ENCODE results near the gene TCF4.

Gene TCF4

DNA sequence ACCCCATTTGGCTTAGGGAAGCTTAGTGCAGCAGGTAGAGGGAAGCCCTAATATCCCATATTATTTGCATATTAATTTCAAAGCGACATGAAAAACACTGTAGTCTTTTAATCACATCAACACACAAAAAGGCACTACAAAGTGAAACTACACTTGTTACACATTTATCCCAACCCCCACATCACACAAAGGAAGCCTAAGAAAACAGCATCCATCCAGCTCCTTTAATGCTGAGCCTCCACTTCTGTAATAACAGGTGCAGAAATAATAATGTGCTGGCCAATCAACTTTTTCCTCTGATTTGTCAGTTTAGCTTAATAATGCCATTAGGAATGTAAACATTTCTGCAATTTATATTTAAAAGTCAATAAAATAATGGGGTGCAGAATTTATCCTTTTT is 274.0 kb downstream of the TCF4 start:
- TF ChIP-seq, protein P1, sequence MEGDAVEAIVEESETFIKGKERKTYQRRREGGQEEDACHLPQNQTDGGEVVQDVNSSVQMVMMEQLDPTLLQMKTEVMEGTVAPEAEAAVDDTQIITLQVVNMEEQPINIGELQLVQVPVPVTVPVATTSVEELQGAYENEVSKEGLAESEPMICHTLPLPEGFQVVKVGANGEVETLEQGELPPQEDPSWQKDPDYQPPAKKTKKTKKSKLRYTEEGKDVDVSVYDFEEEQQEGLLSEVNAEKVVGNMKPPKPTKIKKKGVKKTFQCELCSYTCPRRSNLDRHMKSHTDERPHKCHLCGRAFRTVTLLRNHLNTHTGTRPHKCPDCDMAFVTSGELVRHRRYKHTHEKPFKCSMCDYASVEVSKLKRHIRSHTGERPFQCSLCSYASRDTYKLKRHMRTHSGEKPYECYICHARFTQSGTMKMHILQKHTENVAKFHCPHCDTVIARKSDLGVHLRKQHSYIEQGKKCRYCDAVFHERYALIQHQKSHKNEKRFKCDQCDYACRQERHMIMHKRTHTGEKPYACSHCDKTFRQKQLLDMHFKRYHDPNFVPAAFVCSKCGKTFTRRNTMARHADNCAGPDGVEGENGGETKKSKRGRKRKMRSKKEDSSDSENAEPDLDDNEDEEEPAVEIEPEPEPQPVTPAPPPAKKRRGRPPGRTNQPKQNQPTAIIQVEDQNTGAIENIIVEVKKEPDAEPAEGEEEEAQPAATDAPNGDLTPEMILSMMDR (conservative IDR thresholded peaks at IDR 0.05; ENCODE audit: low read depth, low read length), result no peak

DNA sequence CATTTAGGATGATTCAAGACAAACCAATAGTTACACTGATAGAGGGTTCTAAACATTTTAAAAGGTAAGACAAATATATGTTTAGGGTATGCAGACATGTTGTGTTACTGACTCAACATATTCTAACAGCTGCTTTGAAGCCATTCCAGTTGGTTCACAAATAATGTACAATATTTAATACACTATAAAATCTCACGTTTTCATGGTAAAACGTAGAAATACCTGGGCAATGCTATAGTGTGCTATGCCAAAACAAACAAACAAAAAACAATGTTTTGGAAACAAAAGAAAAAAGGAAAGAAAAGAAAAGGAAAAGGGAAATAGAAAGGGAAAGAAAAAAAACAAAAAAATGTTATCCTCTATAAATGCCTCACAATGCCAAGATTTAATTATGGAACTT is 277.1 kb downstream of the TCF4 start:
- H3K4me3 ChIP-seq (ENCODE audit: low read length), result no peak overlapping the region
- no peak for DNase-seq (ENCODE audit: low read depth)
- TF ChIP-seq, protein P1 (conservative IDR thresholded peaks at IDR 0.05; ENCODE audit: low read depth, low read length), result no peak

More for the DNA sequence above, 274.0 kb downstream of the TCF4 start:
- H3K4me3 ChIP-seq (ENCODE audit: low read length), result no peak overlapping the region
- no peak for DNase-seq (ENCODE audit: low read depth)

DNA sequence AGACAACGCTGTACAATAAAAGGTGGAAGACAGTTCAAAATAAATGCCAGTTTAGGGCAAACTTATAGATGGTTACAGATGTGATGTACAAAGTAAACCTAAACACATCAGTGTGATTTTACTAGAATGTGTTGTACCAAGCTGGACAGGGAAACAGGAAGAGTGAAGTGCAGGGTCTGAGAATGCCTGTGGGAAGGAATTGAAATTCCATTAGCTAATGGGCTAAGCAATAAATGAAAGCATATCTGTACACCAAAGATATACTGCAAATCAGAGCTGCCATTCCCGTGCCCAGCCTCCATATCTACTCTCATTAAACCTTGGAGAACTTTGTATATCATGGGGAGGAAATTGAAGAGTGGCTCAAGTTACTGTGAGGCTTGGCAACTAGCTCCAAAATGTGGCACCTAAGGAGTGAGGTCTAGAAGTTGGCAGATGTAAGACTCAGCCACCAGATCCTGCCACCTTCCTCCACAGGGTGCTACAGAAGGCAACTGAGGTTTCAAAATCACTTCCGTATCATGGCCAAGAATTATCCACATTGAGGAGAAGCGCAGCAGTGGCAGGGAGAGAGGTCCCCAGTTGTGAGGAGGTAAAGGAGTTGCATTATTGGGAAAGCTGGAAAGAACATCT is 277.8 kb downstream of the TCF4 start:
- no peak overlapping the region for H3K4me3 ChIP-seq (ENCODE audit: low read length)
- TF ChIP-seq, protein P1 (conservative IDR thresholded peaks at IDR 0.05; ENCODE audit: low read depth, low read length), result no peak
- DNase-seq (ENCODE audit: low read depth), result no peak

DNA sequence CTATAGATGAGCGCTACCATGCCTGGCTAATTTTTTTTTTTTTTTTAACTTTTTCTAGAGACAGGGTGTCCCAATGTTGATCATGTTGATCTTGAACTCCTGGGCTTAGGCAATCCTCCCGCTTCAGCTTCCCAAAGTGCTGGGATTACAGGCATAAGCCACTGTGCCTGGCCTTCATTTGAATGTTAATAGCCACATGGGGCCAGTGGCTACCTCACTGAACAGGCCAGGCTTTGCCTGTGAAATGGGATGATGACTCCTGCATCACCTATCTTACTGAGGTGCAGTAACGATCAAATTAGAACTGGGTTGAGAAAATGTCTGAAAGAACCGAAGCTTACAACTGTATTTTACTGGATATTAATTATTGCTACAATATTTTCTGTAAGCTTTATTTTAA is 278.7 kb downstream of the TCF4 start:
- no peak for DNase-seq (ENCODE audit: low read depth)
- TF ChIP-seq, protein P1 (conservative IDR thresholded peaks at IDR 0.05; ENCODE audit: low read depth, low read length), result no peak
- no peak overlapping the region for H3K4me3 ChIP-seq (ENCODE audit: low read length)

DNA sequence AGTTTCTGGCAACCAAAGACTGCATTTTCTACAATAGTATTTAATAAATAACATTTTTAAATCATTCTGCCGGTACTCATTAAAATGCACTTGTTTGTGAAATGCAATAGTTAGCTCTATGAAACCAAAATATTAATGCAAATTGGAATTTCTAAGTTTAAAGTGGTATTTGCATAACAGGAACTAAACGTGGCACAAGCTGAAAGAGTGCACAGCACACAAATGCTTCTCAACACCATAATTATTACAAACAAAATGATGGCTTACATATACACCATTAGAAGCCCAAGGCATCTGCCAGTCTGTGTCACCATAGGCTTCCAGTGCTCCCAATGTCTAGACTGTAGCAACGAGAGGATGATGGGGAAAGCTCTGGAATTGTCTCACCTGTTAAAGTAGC is 280.5 kb downstream of the TCF4 start:
- TF ChIP-seq, protein P1 (conservative IDR thresholded peaks at IDR 0.05; ENCODE audit: low read depth, low read length), result no peak
- DNase-seq (ENCODE audit: low read depth), result no peak
- no peak overlapping the region for H3K4me3 ChIP-seq (ENCODE audit: low read length)

DNA sequence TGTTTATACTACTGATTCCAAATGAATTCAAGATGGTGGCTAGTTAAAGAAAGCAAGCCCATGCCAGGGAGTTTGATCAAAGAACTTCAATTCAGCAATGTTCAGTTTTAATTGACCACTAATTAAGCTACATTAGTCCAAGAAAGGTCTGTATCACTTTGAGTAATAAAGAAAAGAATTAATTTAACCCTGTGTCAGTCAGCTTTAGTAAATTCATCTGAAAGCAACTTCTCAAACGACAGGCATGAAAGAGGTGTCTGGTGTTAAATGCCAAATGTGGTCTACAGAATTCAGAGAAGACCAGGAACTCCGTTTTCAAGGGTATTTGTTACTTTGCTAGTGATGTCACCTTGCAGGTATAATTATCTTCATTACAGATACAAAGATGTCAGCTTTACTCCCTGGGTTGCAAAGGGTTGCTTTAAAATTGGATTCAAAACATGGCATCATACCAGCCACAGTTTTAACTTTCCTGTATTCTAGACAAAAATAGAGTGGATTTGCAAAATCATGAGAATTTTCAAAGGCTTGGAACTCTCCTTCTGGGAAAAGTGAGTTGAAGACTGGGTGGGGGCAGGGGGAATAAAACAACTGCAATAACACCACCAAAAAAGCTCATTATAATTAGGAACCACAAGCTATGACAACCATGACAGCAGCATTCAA is 281.5 kb downstream of the TCF4 start:
- TF ChIP-seq, protein P1 (conservative IDR thresholded peaks at IDR 0.05; ENCODE audit: low read depth, low read length), result no peak
- DNase-seq (ENCODE audit: low read depth), result no peak
- no peak overlapping the region for H3K4me3 ChIP-seq (ENCODE audit: low read length)
